GM12891 (cell line): ENCODE results near the gene ZNF490.

Source experiments
- PAX5 ChIP-seq: IDR thresholded peaks from 2 replicates; pipeline ENCODE4 v1.6.1; 2011; ENCODE audit warnings: low read length, moderate library complexity, mild to moderate bottlenecking; ENCODE audit not compliant: insufficient read depth, severe bottlenecking
- POLR2A ChIP-seq: IDR thresholded peaks from 2 replicates; pipeline ENCODE4 v1.6.1; 2011; ENCODE audit warnings: low read depth, low read length, control low read depth
- POLR2AphosphoS5 ChIP-seq: IDR thresholded peaks from 2 replicates; pipeline ENCODE4 v1.6.1; 2011; ENCODE audit warnings: low read depth, low read length, control low read depth
- SPI1 ChIP-seq: IDR thresholded peaks from 2 replicates; pipeline ENCODE4 v1.6.1; 2011; ENCODE audit warnings: low read depth, low read length, control low read depth
- TAF1 ChIP-seq: IDR thresholded peaks from 2 replicates; pipeline ENCODE4 v1.6.1; 2011; ENCODE audit warnings: low read depth, low read length, control low read depth

- TF ChIP-seq POLR2A (no peak), TAF1 (no peak), POLR2AphosphoS5 (no peak), PAX5 (no peak), SPI1 (no peak)
Observed at GRCh38 chr19:12642506-12642905, 31.9 kb upstream of the ZNF490 start.
